Measurements from ENCODE around the gene TGFB1I1.

Gene TGFB1I1

GRCh38 chr16:31452631-31453106, 19.3 kb upstream of the TGFB1I1 start:
- H3K27ac ChIP-seq (ENCODE audit: low read length) = no peak overlapping the region
- no peaks in the 10 kb centered on the region for H3K27me3 ChIP-seq (ENCODE audit: control insufficient read depth, insufficient read depth, low read length)
- H3K4me3 ChIP-seq (ENCODE audit: low read length) = no peak overlapping the region
- H3K9me3 ChIP-seq (ENCODE audit: control insufficient read depth, insufficient read depth, low read length) = no peaks in the 10 kb centered on the region
- no peak for DNase-seq (ENCODE audit: low read depth, low spot score)
- no CpG with 5 or more reads among the region's 3 CpGs for WGBS (ENCODE audit: insufficient coverage, insufficient read length)
- no peaks in the 10 kb centered on the region for H3K36me3 ChIP-seq (ENCODE audit: control insufficient read depth, insufficient read depth, low read length)
- peaks cover 7% of the 10 kb centered on the region for H3K4me1 ChIP-seq (ENCODE audit: control insufficient read depth, insufficient read depth, low read length)

- DNase-seq (ENCODE audit: low read depth, low spot score) = no peak
- no CpG with 5 or more reads among the region's 20 CpGs for WGBS (ENCODE audit: insufficient coverage, insufficient read length)
- no peaks in the 10 kb centered on the region for H3K27me3 ChIP-seq (ENCODE audit: control insufficient read depth, insufficient read depth, low read length)
- no peak overlapping the region for H3K27ac ChIP-seq (ENCODE audit: low read length)
- H3K36me3 ChIP-seq (ENCODE audit: control insufficient read depth, insufficient read depth, low read length) = no peaks in the 10 kb centered on the region
- no peaks in the 10 kb centered on the region for H3K9me3 ChIP-seq (ENCODE audit: control insufficient read depth, insufficient read depth, low read length)
- H3K4me3 ChIP-seq (ENCODE audit: low read length) = no peak overlapping the region
- peaks cover 7% of the 10 kb centered on the region for H3K4me1 ChIP-seq (ENCODE audit: control insufficient read depth, insufficient read depth, low read length)
Measured at GRCh38 chr16:31453255-31454204, 18.4 kb upstream of the TGFB1I1 start.

GRCh38 chr16:31455601-31456314, 16.2 kb upstream of the TGFB1I1 start:
- Histone ChIP-seq H3K27ac (ENCODE audit: low read length) (no peak overlapping the region), H3K4me3 (ENCODE audit: low read length) (no peak overlapping the region), H3K36me3 (ENCODE audit: control insufficient read depth, insufficient read depth, low read length) (no peaks in the 10 kb centered on the region), H3K9me3 (ENCODE audit: control insufficient read depth, insufficient read depth, low read length) (no peaks in the 10 kb centered on the region), H3K27me3 (ENCODE audit: control insufficient read depth, insufficient read depth, low read length) (no peaks in the 10 kb centered on the region), H3K4me1 (ENCODE audit: control insufficient read depth, insufficient read depth, low read length) (peaks cover 7% of the 10 kb centered on the region)
- no peak for DNase-seq (ENCODE audit: low read depth, low spot score)
- WGBS (ENCODE audit: insufficient coverage, insufficient read length) = no CpG with 5 or more reads among the region's 17 CpGs

GRCh38 chr16:31456988-31457360, 15.0 kb upstream of the TGFB1I1 start:
- Histone ChIP-seq H3K27ac (ENCODE audit: low read length) (no peak overlapping the region), H3K4me1 (ENCODE audit: control insufficient read depth, insufficient read depth, low read length) (peaks cover 7% of the 10 kb centered on the region), H3K4me3 (ENCODE audit: low read length) (no peak overlapping the region), H3K27me3 (ENCODE audit: control insufficient read depth, insufficient read depth, low read length) (no peaks in the 10 kb centered on the region), H3K9me3 (ENCODE audit: control insufficient read depth, insufficient read depth, low read length) (no peaks in the 10 kb centered on the region), H3K36me3 (ENCODE audit: control insufficient read depth, insufficient read depth, low read length) (no peaks in the 10 kb centered on the region)
- no peak for DNase-seq (ENCODE audit: low read depth, low spot score)
- WGBS (ENCODE audit: insufficient coverage, insufficient read length) = no CpG with 5 or more reads among the region's 8 CpGs

GRCh38 chr16:31458073-31458843, 13.7 kb upstream of the TGFB1I1 start:
- Histone ChIP-seq H3K36me3 (ENCODE audit: control insufficient read depth, insufficient read depth, low read length) (no peaks in the 10 kb centered on the region), H3K4me1 (ENCODE audit: control insufficient read depth, insufficient read depth, low read length) (peaks cover 5% of the 10 kb centered on the region), H3K27me3 (ENCODE audit: control insufficient read depth, insufficient read depth, low read length) (no peaks in the 10 kb centered on the region), H3K9me3 (ENCODE audit: control insufficient read depth, insufficient read depth, low read length) (no peaks in the 10 kb centered on the region), H3K27ac (ENCODE audit: low read length) (no peak overlapping the region), H3K4me3 (ENCODE audit: low read length) (peak overlapping the region; percentile 76; the same call in 1 of the 2 replicates)
- DNase-seq (ENCODE audit: low read depth, low spot score) = no peak
- no CpG with 5 or more reads among the region's 42 CpGs for WGBS (ENCODE audit: insufficient coverage, insufficient read length)

GRCh38 chr16:31458844-31459686, 12.9 kb upstream of the TGFB1I1 start, which contains the start of gene ARMC5:
Gene ARMC5, plus strand, starts transcription at chr16:31459501. Its CDS starts 24 bp downstream, at chr16:31459525.
- Histone ChIP-seq H3K36me3 (ENCODE audit: control insufficient read depth, insufficient read depth, low read length) (no peaks in the 10 kb centered on the region), H3K9me3 (ENCODE audit: control insufficient read depth, insufficient read depth, low read length) (no peaks in the 10 kb centered on the region), H3K27ac (ENCODE audit: low read length) (no peak within 1 kb of the TSS), H3K27me3 (ENCODE audit: control insufficient read depth, insufficient read depth, low read length) (no peaks in the 10 kb centered on the region), H3K4me1 (ENCODE audit: control insufficient read depth, insufficient read depth, low read length) (no peaks in the 10 kb centered on the region), H3K4me3 (ENCODE audit: low read length) (peak within 1 kb of the TSS; percentile 76; the same call in 1 of the 2 replicates)
- DNase-seq (ENCODE audit: low read depth, low spot score) = peak; percentile 97
- WGBS (ENCODE audit: insufficient coverage, insufficient read length) = no CpG with 5 or more reads among the region's 91 CpGs

- peak; percentile 97 for DNase-seq (ENCODE audit: low read depth, low spot score)
- WGBS (ENCODE audit: insufficient coverage, insufficient read length) = no CpG with 5 or more reads among the region's 61 CpGs
- Histone ChIP-seq H3K27me3 (ENCODE audit: control insufficient read depth, insufficient read depth, low read length) (no peaks in the 10 kb centered on the region), H3K9me3 (ENCODE audit: control insufficient read depth, insufficient read depth, low read length) (no peaks in the 10 kb centered on the region), H3K4me1 (ENCODE audit: control insufficient read depth, insufficient read depth, low read length) (no peaks in the 10 kb centered on the region; the same call in 1 of the 2 replicates), H3K27ac (ENCODE audit: low read length) (no peak overlapping the region), H3K4me3 (ENCODE audit: low read length) (peak overlapping the region; percentile 76; the same call in 1 of the 2 replicates), H3K36me3 (ENCODE audit: control insufficient read depth, insufficient read depth, low read length) (no peaks in the 10 kb centered on the region)
Measured at GRCh38 chr16:31459687-31460581, 12.0 kb upstream of the TGFB1I1 start.

- H3K9me3 ChIP-seq (ENCODE audit: control insufficient read depth, insufficient read depth, low read length) = no peaks in the 10 kb centered on the region
- no peak for DNase-seq (ENCODE audit: low read depth, low spot score)
- H3K4me1 ChIP-seq (ENCODE audit: control insufficient read depth, insufficient read depth, low read length) = no peaks in the 10 kb centered on the region; the same call in 1 of the 2 replicates
- H3K4me3 ChIP-seq (ENCODE audit: low read length) = no peak overlapping the region; the same call in 1 of the 2 replicates
- no peaks in the 10 kb centered on the region for H3K36me3 ChIP-seq (ENCODE audit: control insufficient read depth, insufficient read depth, low read length)
- H3K27me3 ChIP-seq (ENCODE audit: control insufficient read depth, insufficient read depth, low read length) = no peaks in the 10 kb centered on the region
- no CpG with 5 or more reads among the region's 8 CpGs for WGBS (ENCODE audit: insufficient coverage, insufficient read length)
- no peak overlapping the region for H3K27ac ChIP-seq (ENCODE audit: low read length)
Measured at GRCh38 chr16:31460582-31461002, 11.4 kb upstream of the TGFB1I1 start.

Measured in iPS DF 6.9 (cell line).